GM23338 (cell line): Measurements from ENCODE around the gene PEPD. TPM values are rescaled to one million over a fixed set of nuclear protein-coding genes. Genes with fewer than 3 reads are reported as not detected.

ENCODE experiments used
- ATAC-seq: fragments of 200-7000 bp; cut with Tn5 transposase; 3 replicates; pipeline ENCODE4 v1.9.1; 2020
- DNase-seq: peaks from one replicate; pipeline ENCODE4 v3.0.0-alpha.2; 2015; ENCODE audit warnings: low spot score
- H2AFZ ChIP-seq: fragments of 200-600 bp; sonication (generic); 2 replicates; pipeline ENCODE4 v1.8.0; 2016; ENCODE audit warnings: antibody characterized with exemption, mild to moderate bottlenecking, moderate library complexity
- H3F3A ChIP-seq: fragments of 200-600 bp; sonication (generic); replicated peaks from 2 replicates; pipeline ENCODE4 v1.8.0; 2017; ENCODE audit warnings: antibody characterized with exemption, mixed run types, low read depth
- H3K27ac ChIP-seq: fragments of 200-600 bp; sonication (generic); 2 replicates; pipeline ENCODE4 v1.6.1; 2016; ENCODE audit warnings: low read depth
- H3K27me3 ChIP-seq: fragments of 200-600 bp; sonication (generic); 2 replicates; pipeline ENCODE4 v1.8.0; 2016; ENCODE audit warnings: mild to moderate bottlenecking, mixed run types, moderate library complexity; ENCODE audit not compliant: insufficient read depth
- H3K36me3 ChIP-seq: fragments of 200-600 bp; sonication (generic); 2 replicates; pipeline ENCODE4 v1.8.0; 2016; ENCODE audit warnings: mild to moderate bottlenecking; ENCODE audit not compliant: insufficient read depth
- H3K4me1 ChIP-seq: fragments of 200-600 bp; sonication (generic); 2 replicates; pipeline ENCODE4 v1.8.0; 2016; ENCODE audit warnings: mild to moderate bottlenecking, moderate library complexity; ENCODE audit not compliant: insufficient read depth
- H3K4me2 ChIP-seq: fragments of 200-600 bp; sonication (generic); 2 replicates; pipeline ENCODE4 v1.7.1; 2017; ENCODE audit warnings: mixed run types
- H3K4me3 ChIP-seq: fragments of 200-600 bp; sonication (generic); 2 replicates; pipeline ENCODE4 v1.6.1; 2016; ENCODE audit warnings: mixed run types
- H3K79me2 ChIP-seq: fragments of 200-600 bp; sonication (generic); replicated peaks from 2 replicates; pipeline ENCODE4 v1.8.0; 2017; ENCODE audit warnings: mild to moderate bottlenecking; ENCODE audit not compliant: insufficient read depth
- H3K9me2 ChIP-seq: fragments of 200-600 bp; sonication (generic); 2 replicates; pipeline ENCODE4 v1.8.0; 2017; ENCODE audit not compliant: insufficient read depth
- H4K20me1 ChIP-seq: fragments of 200-600 bp; sonication (generic); replicated peaks from 2 replicates; pipeline ENCODE4 v1.8.0; 2017; ENCODE audit warnings: mild to moderate bottlenecking; ENCODE audit not compliant: insufficient read depth
- H3K27ac Mint-ChIP-seq: 2 replicates; pipeline ENCODE4 v1.8.0; 2020; ENCODE audit warnings: inconsistent platforms, mild to moderate bottlenecking, moderate library complexity, mixed read lengths
- H3K27me3 Mint-ChIP-seq: 3 replicates; pipeline ENCODE4 v1.8.0; 2022; ENCODE audit warnings: low read depth, mild to moderate bottlenecking, moderate library complexity, mixed read lengths, inconsistent platforms; ENCODE audit not compliant: insufficient read depth, poor library complexity
- H3K36me3 Mint-ChIP-seq: 3 replicates; pipeline ENCODE4 v1.8.0; 2021; ENCODE audit warnings: low read depth, mild to moderate bottlenecking, inconsistent platforms, moderate library complexity, mixed read lengths
- H3K4me1 Mint-ChIP-seq: 3 replicates; pipeline ENCODE4 v1.8.0; 2020; ENCODE audit warnings: mild to moderate bottlenecking, inconsistent platforms, mixed read lengths
- H3K4me3 Mint-ChIP-seq: 3 replicates; pipeline ENCODE4 v1.8.0; 2021; ENCODE audit warnings: moderate library complexity, mild to moderate bottlenecking, inconsistent platforms, mixed read lengths
- H3K9me3 Mint-ChIP-seq: 3 replicates; pipeline ENCODE4 v1.8.0; 2020; ENCODE audit warnings: moderate library complexity, mild to moderate bottlenecking, inconsistent platforms, mixed read lengths
- CREB1 ChIP-seq: fragments of 250-450 bp; sonication (Bioruptor Pico); IDR thresholded peaks from 2 replicates; pipeline ENCODE4 v1.5.0; 2020; ENCODE audit warnings: low read depth, mild to moderate bottlenecking, moderate library complexity
- CTCF ChIP-seq, 2 experiments: fragments of 200-600 bp in 1 of 2; sonication (generic) in 1 of 2; conservative IDR thresholded peaks; 2 replicates each; pipeline versions ENCODE4 v1.5.1 to v1.6.1; 2016 to 2017; ENCODE audit warnings: antibody characterized with exemption in 2 of 2, low read depth in 2 of 2, mild to moderate bottlenecking in 2 of 2, moderate library complexity in 1 of 2
- ETS1 ChIP-seq: IDR thresholded peaks from 2 replicates; pipeline ENCODE4 v1.6.1; 2016; ENCODE audit warnings: antibody characterized with exemption
- EZH2 ChIP-seq: fragments of 200-600 bp; sonication (generic); IDR thresholded peaks from one replicate; pipeline ENCODE4 v1.8.0; 2017; ENCODE audit warnings: antibody characterized with exemption, mild to moderate bottlenecking, low read depth; ENCODE audit not compliant: unreplicated experiment
- EZH2phosphoT487 ChIP-seq: fragments of 200-600 bp; sonication (generic); IDR thresholded peaks from one replicate; pipeline ENCODE4 v1.8.1; 2018; ENCODE audit warnings: antibody characterized with exemption; ENCODE audit not compliant: unreplicated experiment
- JUNB ChIP-seq: IDR thresholded peaks from one replicate; pipeline ENCODE4 v1.6.1; 2016; ENCODE audit warnings: antibody characterized with exemption; ENCODE audit not compliant: unreplicated experiment
- NANOG ChIP-seq: IDR thresholded peaks from 2 replicates; pipeline ENCODE4 v1.6.1; 2016; ENCODE audit warnings: antibody characterized with exemption, borderline replicate concordance
- POLR2AphosphoS5 ChIP-seq: IDR thresholded peaks from 2 replicates; pipeline ENCODE4 v1.6.1; 2016; ENCODE audit warnings: antibody characterized with exemption, low read depth
- REST ChIP-seq: IDR thresholded peaks from one replicate; pipeline ENCODE4 v1.6.1; 2018; ENCODE audit warnings: antibody characterized with exemption; ENCODE audit not compliant: unreplicated experiment
- STAT1 ChIP-seq: IDR thresholded peaks from one replicate; pipeline ENCODE4 v1.6.1; 2016; ENCODE audit warnings: antibody characterized with exemption; ENCODE audit not compliant: unreplicated experiment
- ZNF114 ChIP-seq: fragments of 250-450 bp; sonication (Bioruptor Pico); IDR thresholded peaks from 2 replicates; pipeline ENCODE4 v1.5.0; 2020; ENCODE audit warnings: mild to moderate bottlenecking, moderate library complexity
- ZNF331 ChIP-seq: fragments of 250-450 bp; sonication (Bioruptor Pico); IDR thresholded peaks from 2 replicates; pipeline ENCODE4 v1.5.0; 2020; ENCODE audit warnings: low read depth, mild to moderate bottlenecking, moderate library complexity
- polyA plus RNA-seq: library from polyadenylated mRNA; unstranded; fragments of >200 nt; fragmentation: Nextera tagmentation; extraction: Ambion mirVana; gene quantifications from 2 replicates; pipeline ENCODE4 v1.2.1, GENCODE V29; 2016
- total RNA-seq: library from RNA; depleted of rRNA; stranded (reverse); fragments of >200 nt; shearing (Covaris generic); gene quantifications from 2 replicates; pipeline ENCODE4 v1.2.3, GENCODE V29; 2014
- TF ChIP-seq, protein P1 (sequence below): fragments of 250-450 bp; sonication (Bioruptor Pico); IDR thresholded peaks from 2 replicates; pipeline ENCODE4 v1.5.0; 2020; ENCODE audit warnings: mild to moderate bottlenecking, moderate library complexity

The PEPD gene
- total and polyA plus RNA-seq, 2 experiments from 2014 or later = 81.7 to 89.2 TPM

DNA sequence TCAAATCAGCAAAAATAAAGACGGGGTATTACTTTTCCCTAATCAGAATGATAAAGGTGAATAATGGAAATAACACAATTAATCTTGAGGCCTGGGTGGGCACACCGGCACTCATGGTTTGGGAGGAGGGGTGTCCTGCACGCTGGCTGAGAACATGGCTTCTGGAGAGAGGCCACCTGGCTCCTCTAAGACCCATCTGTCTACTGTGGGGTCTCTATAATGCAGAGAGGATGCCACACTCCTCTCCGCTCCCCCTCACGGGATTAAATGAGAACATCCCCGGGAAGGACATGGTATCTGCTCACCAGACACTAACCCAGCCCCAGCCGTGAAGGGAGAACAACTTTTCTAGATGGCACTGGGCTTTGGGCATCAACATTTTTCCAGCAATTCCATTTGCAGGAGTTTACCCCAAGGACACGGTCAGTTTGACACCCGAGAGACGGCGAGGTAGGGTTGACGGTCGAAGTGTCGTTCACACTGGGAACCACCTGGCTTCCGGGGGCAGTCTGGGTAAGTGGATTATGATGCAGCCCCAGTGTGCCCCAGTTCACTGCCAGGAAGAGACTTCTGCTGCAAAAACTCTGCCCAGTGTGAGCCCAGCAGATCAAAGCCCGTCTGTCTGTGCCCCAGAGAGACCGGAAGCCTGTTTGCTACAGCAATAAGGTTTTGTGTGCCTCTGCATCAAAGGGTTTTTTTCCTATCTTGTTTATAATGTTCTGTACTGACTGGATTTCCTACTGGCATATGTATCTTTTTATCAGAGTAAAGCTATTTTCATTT, 91.5 kb downstream of the PEPD start:
- Histone ChIP-seq H3K9me2 (no peaks in the 10 kb centered on the region), H3F3A (no peaks in the 10 kb centered on the region), H3K79me2 (no peaks in the 10 kb centered on the region), H2AFZ (no peak overlapping the region), H3K4me1 (no peaks in the 10 kb centered on the region), H3K36me3 (no peaks in the 10 kb centered on the region), H4K20me1 (no peaks in the 10 kb centered on the region; the same call in 1 of the 2 replicates), H3K27me3 (no peaks in the 10 kb centered on the region), H3K27ac (no peak overlapping the region), H3K4me3 (no peak overlapping the region), H3K4me2 (no peak overlapping the region)
- Mint-ChIP-seq H3K4me3 (no peak overlapping the region), H3K27ac (no peak overlapping the region), H3K9me3 (no peaks in the 10 kb centered on the region), H3K4me1 (peaks cover 4% of the 10 kb centered on the region; the same call in 1 of the 3 replicates), H3K27me3 (peaks cover 11% of the 10 kb centered on the region), H3K36me3 (no peaks in the 10 kb centered on the region)
- ATAC-seq (no peak), DNase-seq (no peak)
- TF ChIP-seq JUNB (no peak), CREB1 (CRISPR knock-in tag) (no peak), NANOG (no peak), STAT1 (no peak), EZH2phosphoT487 (no peak), CTCF (conservative IDR thresholded peaks at IDR 0.05; ENCODE audit: low read depth in 2 of 2) (no peak), ETS1 (no peak), EZH2 (no peak), ZNF331 (CRISPR knock-in tag) (no peak), POLR2AphosphoS5 (no peak), ZNF114 (CRISPR knock-in tag) (no peak), REST (no peak)
- TF ChIP-seq, protein P1, sequence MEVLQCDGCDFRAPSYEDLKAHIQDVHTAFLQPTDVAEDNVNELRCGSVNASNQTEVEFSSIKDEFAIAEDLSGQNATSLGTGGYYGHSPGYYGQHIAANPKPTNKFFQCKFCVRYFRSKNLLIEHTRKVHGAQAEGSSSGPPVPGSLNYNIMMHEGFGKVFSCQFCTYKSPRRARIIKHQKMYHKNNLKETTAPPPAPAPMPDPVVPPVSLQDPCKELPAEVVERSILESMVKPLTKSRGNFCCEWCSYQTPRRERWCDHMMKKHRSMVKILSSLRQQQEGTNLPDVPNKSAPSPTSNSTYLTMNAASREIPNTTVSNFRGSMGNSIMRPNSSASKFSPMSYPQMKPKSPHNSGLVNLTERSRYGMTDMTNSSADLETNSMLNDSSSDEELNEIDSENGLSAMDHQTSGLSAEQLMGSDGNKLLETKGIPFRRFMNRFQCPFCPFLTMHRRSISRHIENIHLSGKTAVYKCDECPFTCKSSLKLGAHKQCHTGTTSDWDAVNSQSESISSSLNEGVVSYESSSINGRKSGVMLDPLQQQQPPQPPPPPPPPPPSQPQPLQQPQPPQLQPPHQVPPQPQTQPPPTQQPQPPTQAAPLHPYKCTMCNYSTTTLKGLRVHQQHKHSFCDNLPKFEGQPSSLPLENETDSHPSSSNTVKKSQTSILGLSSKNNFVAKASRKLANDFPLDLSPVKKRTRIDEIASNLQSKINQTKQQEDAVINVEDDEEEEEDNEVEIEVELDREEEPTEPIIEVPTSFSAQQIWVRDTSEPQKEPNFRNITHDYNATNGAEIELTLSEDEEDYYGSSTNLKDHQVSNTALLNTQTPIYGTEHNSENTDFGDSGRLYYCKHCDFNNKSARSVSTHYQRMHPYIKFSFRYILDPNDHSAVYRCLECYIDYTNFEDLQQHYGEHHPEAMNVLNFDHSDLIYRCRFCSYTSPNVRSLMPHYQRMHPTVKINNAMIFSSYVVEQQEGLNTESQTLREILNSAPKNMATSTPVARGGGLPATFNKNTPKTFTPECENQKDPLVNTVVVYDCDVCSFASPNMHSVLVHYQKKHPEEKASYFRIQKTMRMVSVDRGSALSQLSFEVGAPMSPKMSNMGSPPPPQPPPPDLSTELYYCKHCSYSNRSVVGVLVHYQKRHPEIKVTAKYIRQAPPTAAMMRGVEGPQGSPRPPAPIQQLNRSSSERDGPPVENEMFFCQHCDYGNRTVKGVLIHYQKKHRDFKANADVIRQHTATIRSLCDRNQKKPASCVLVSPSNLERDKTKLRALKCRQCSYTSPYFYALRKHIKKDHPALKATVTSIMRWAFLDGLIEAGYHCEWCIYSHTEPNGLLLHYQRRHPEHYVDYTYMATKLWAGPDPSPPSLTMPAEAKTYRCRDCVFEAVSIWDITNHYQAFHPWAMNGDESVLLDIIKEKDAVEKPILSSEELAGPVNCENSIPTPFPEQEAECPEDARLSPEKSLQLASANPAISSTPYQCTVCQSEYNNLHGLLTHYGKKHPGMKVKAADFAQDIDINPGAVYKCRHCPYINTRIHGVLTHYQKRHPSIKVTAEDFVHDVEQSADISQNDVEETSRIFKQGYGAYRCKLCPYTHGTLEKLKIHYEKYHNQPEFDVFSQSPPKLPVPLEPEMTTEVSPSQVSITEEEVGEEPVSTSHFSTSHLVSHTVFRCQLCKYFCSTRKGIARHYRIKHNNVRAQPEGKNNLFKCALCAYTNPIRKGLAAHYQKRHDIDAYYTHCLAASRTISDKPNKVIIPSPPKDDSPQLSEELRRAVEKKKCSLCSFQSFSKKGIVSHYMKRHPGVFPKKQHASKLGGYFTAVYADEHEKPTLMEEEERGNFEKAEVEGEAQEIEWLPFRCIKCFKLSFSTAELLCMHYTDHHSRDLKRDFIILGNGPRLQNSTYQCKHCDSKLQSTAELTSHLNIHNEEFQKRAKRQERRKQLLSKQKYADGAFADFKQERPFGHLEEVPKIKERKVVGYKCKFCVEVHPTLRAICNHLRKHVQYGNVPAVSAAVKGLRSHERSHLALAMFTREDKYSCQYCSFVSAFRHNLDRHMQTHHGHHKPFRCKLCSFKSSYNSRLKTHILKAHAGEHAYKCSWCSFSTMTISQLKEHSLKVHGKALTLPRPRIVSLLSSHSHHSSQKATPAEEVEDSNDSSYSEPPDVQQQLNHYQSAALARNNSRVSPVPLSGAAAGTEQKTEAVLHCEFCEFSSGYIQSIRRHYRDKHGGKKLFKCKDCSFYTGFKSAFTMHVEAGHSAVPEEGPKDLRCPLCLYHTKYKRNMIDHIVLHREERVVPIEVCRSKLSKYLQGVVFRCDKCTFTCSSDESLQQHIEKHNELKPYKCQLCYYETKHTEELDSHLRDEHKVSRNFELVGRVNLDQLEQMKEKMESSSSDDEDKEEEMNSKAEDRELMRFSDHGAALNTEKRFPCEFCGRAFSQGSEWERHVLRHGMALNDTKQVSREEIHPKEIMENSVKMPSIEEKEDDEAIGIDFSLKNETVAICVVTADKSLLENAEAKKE = no peak
